Measurements from ENCODE around the gene MORN1.

MORN1 gene

DNA sequence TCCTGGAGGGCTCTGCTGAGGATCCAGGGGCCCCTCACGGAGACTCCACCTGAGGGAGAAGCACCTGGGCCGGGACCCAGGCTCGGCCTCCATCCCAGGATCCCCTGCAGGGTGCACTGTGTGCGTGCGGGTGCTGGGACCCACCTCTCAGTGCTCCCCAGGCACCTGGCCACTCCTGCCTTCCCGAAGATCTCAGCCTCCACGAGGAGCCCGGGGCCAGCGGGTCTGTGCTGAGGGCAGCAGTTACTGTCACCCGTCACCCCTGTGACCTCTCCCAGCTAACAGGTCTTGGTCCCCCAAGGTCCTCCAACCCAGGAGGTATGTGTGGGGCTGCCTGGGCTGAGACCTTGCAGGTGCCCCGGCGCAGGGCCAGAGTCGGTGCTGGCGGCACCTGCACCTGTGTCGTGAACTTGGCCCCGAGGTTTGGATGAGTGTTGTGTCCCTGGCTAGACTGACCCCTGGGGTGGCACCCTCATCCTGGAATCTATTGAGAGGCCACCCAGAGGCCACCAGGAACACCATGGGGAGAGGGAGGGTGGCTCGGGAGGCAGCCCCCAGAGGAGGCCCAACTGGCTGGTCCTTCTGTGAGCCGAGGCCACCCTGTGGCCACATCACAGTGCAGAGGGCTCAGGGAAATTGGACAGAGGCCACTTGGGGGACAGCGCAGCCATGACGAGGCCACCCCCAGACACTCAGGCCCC, 17.7 kb downstream of the MORN1 start:
- no peak for DNase-seq (ENCODE audit: low read depth)

DNA sequence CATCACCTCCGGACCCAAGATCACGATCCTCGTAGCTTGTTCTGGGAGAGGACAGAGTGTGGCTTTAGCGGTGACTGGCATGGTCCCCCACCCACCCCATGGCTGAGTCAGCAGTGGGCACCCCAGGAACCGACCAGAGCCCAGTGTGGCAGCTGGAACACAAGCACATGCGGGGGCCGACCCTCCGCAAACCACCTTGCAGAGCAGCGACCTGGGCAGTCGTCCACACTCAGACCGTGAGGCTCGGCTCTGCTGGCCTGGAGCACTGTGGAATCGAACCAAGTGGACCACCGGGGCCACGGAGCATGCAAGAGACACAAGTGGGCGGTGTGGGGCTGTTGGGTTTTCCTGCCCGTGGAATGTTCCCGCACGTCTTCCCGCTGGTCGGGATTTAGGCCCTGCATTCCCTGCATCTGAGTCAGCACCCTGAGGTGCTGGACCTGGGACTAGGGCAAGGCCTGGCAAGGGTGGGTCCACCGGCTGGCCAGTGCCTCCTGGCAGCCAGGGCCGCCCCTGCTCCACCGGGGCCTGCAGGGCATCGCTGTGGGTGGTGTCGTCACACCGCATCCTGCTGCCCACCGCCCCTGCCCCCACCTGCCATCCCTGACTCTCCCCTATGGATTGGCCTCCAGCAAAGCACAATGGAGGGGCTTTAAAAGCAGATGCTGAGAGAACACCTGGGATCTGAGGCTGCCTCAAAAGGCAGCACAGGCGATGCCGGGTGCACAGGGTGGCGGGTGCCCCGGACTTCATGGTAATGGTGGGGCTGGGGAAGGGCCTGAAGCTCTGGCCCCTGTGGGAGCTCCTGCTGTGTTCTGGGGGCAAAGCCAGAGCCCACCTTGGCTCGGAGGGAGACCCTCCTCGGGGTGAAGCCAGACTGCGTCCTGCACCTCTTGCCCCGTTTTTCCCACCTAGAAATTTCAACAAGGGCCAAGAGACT, 18.5 kb downstream of the MORN1 start:
- DNase-seq (ENCODE audit: low read depth): no peak

DNA sequence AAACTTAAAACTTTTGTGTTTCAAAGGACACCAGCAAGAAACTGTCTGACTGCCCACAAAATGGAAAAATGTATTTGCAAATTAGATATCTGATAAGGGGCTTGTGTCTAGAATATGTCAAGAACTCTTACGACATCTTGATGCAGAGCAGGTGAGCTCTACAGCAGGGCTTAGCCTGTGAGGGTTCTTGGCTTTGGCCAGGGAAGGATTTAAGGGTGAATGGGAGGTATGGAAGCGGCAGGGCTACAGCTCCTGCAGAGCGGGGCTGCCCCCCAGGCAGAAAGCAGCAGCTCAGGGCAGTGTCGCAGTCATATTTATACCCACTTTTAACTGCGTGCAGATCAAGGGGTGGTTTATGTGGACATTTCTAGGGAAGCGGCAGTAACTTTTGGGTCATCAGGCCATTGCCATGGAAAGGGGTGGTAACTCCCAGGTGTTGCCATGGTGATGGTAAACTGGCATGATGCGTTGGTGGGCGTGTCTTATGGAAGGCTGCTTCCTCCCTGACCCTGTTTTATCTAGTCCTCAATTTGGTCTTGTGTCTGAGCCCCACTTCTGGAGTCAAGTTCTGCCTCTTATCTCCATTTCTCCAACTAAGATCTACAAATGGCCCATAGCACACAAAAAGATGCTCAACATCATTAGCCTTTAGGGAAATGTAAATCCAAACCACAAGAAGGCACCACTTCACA, 23.2 kb downstream of the MORN1 start:
- no peak for DNase-seq (ENCODE audit: low read depth)

DNA sequence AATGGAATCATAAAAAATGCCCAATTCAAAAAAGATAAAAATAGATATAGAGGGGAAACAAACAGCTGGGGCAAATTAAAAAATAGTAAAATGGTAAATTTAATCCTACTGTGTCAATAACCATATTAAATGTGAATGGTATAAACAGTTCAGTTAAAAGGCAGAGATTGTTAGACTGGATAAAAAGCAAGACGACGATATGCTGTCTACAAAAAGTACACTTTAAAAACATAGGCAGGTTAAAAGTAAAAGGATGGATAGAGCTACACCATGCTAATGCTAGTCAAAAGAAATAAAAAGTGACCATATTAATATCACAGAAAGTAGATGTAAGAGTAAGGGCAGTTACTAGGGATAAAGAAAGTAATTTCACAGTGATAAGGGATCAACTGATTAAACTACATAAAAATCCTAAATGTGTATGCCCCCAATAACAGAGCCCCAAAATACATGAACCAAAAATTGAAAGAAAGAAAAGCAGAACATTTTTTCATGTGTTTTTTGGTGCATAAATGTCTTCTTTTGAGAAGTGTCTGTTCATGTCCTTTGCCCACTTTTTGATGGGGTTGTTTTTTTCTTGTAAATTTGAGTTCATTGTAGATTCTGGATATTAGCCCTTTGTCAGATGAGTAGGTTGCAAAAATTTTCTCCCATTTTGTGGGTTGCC, 27.4 kb downstream of the MORN1 start:
- no peak for DNase-seq (ENCODE audit: low read depth)

GRCh38 chr1:2360588-2361364, 30.6 kb downstream of the MORN1 start:
- DNase-seq (ENCODE audit: low read depth): no peak

DNA sequence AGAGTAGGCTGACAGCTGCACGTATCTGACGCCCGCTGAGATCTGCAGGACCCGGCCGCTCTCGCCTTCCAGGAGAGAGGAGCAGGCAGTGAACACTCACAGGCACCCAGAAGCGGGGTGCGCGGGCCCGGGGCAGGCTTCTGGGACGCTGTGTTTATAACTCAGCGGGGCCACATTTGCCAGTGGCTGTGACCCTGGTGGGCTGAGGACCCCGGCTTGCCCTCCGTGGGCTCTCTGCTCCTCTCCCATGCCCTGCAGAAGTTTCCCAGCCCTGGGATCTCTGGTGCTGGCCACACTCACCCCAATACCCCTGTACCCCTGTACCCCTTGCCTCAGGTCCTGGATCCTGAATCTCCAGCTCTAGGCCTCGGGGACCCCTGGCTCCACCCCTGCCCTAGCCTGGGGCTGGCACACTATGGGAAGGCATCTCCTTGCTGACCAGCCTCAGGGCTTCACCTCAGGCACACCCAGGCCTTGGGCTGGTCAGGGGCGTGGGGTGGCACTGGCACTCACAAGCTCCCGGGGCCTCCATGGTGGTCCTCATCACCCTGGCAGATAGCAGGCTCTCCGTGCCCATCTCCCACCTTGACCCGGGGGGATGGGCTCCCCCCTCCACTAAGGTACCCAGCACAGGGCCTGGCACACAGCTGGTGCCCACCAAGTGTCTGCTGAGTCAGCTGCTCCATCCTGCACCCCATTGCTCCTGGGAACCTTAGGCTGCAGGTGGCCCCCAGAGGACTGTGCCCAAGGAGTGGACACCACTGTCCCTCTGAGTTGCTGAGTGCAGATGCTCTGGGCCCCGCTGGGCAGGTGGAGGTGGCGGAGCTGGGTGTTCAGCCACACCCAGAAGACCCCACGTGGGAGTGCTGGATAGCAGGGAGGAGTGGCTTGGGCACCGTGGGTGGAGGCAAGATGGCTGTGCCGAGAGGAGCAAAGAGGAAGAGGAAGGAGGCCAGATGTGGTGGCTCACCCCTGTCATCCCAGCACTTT, 32.4 kb downstream of the MORN1 start:
- DNase-seq (ENCODE audit: low read depth): no peak

- DNase-seq (ENCODE audit: low read depth): no peak
Measured at GRCh38 chr1:2358072-2358471, 33.3 kb downstream of the MORN1 start.

- DNase-seq (ENCODE audit: low read depth): no peak
Measured at GRCh38 chr1:2356911-2357845, 34.2 kb downstream of the MORN1 start.

- no peak for DNase-seq (ENCODE audit: low read depth)
Measured at GRCh38 chr1:2356401-2356800, 35.0 kb downstream of the MORN1 start.

GRCh38 chr1:2355373-2356261, 35.7 kb downstream of the MORN1 start:
- no peak for DNase-seq (ENCODE audit: low read depth)

DNA sequence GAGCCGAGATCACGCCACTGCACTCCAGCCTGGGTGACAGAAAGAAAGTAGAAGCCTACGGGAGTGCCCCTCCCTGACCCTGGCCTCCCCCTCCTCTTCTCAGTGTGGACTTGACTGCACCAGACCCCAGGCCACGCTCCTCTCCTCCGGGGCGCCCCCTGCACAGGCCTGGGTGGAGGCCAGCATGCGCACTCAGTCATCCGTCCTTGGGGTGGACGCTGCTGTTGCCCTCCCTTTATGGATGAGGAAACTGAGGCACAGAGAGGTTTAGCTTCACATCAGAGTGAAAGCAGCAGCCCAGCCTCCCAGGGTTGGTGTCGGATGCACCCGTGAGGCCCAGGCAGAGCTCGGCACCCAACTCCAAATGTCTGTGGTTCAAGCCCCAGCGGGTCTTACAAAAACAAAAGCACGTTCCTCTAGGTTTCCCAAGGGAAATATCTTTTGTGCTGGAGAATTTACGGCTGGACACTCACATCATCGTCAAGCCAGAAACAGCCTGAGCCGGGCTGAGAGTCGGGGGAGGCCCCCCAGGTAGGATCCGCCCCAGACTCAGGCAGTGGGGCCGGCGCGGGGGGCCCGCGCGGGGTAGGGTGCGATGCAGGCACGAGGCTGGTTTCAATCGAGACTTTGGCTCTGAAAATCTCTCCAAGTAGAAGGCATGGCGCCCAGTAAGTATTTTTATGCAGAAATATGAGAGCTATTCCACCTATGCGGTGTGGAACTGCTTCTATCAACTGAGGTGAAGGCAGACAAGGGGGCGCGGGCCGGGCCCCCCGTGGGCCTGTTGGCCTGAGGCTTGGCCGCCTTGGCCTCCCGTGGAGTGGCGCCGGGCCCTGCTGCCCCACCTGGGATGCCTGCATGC, 36.6 kb downstream of the MORN1 start:
- DNase-seq (ENCODE audit: low read depth): no peak

DNA sequence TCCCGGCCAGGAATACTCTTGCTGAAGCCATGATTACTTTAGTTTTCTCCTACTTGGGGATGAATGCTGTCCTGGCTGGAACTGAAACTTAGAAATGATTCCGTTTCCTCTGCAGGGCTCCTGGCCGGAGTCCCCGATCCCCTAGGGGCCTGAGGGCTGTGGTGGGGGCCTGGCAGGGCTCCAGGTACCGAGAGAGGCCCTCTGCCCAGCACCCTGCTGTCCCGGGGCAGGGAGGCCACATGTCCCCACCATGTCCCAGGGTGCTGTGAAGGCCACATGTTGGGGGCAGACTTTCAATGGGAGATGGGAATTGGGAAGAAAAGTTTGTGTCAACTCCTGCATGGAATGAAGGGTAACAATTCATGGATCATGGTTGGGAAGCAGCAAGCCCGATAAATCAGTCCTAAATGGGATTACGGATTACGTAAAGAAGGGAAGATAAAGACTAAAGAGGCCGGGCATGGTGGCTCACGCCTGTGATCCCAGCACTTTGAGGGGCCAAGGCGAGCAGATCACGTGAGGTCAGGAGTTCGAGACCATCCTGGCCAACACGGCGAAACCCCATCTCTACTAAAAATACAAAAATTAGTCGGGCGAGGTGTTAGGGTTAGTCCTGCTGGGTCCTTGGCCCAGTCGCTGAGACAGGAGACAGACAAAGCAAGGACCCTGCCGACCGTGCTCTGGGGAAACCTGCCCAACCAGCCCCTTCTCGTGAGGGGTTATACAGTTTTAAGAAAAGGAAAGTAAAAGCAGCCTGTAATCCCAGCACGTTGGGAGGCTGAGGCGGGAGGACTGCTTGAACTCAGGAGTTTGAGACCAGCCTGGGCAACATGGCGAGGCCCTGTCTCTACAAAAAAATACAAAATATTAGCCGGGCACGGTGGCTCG, 37.6 kb downstream of the MORN1 start:
- DNase-seq (ENCODE audit: low read depth): no peak

DNA sequence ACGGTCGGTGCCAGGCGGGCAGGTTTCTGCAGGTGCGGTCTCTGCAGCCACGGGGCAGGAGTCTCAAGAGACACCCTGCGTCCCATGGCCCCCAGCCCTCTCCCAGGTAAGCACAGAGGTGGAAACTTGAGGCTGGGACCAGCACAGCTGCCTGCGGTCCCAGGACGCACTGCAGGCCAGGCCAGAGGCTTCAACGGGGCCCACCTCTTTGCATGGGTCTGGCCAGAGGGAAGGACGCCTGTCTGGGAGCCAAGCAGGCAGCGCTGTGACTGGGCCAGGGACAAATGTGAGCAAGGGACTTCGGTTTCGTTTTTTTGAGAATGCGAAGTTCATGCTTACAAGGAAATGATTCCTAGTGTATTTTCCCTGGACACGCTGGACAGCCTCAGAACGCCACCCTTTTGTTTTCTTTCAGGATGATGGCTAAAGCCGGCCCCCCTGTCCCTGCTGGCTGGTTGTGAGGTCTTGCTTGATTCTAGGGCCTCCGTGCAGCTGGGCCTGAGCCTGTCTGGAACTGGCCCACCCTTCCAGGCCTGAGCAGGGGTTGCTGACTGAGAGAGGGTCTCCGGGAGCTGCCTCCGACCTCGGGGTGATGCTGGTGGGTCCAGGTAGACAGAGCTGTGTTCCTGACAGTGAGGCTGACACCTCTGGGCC, 38.3 kb downstream of the MORN1 start:
- DNase-seq (ENCODE audit: low read depth): no peak

DNA sequence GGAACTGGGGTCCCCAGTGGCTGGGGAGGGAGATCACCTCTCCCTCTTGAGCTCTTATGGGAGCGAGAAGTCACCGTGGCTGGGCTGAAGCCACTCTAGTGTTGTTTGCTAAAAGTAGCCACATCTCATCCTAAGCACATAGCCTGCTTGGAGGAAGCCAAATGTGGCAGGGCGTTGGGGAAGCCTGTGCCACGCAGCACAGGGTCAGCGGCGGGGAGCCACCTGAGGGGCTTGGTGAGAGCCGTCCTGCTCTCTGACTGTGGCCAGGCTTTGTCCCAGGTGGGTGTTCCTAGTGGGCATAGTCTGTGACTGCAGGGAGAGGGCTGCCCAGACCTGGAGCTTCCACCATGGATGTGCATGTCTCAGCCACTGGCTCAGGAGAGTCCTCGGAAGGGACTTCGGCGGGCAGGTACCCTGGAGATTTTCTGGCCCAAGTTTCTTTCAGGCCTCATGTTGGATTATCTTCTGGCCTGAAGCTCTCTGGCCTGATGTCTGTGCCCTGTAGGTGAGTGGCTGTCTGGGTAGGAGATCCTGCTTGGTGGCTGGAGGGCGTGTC, 38.9 kb downstream of the MORN1 start:
- DNase-seq (ENCODE audit: low read depth): no peak

GRCh38 chr1:2351723-2352122, 39.6 kb downstream of the MORN1 start:
- no peak for DNase-seq (ENCODE audit: low read depth)
